GDM1 (cell line): ENCODE data around the gene EEIG1.
"Not testable (repeated sequence)": the region's sequence is repeated elsewhere in the genome, so short reads cannot be mapped to it uniquely, and the experiment has no call there.

Source experiments
- DNase-seq: peaks from one replicate; lab custom pipeline; 2025; lab: John Stamatoyannopoulos, UW

EEIG1 gene

GRCh38 chr9:127980706-127981558 is at the start of gene EEIG1:
Gene EEIG1, minus strand, starts transcription at chr9:127980989. Its CDS starts 852 bp downstream, at chr9:127980137.
- DNase-seq: peak; percentile 95

GRCh38 chr9:128027705-128028104 is 46.9 kb upstream of the EEIG1 start:
- DNase-seq: no peak

- no peak for DNase-seq
Observed at GRCh38 chr9:128026773-128027541, 46.2 kb upstream of the EEIG1 start.

GRCh38 chr9:128026255-128026772 is 45.5 kb upstream of the EEIG1 start:
- peak; percentile 16 for DNase-seq

- no peak for DNase-seq
Observed at GRCh38 chr9:128025736-128026135, 44.9 kb upstream of the EEIG1 start.

GRCh38 chr9:128024761-128025308 is 44.0 kb upstream of the EEIG1 start:
- no peak for DNase-seq

GRCh38 chr9:128023671-128024070 is 42.9 kb upstream of the EEIG1 start:
- not testable (repeated sequence) for DNase-seq

GRCh38 chr9:128022886-128023285 is 42.1 kb upstream of the EEIG1 start:
- no peak for DNase-seq

- no peak for DNase-seq
Observed at GRCh38 chr9:128021098-128021497, 40.3 kb upstream of the EEIG1 start.

- DNase-seq: no peak
Observed at GRCh38 chr9:128020692-128021091, 39.9 kb upstream of the EEIG1 start.

GRCh38 chr9:128015696-128016095 is 34.9 kb upstream of the EEIG1 start:
- no peak for DNase-seq

GRCh38 chr9:128011071-128011817 is 30.5 kb upstream of the EEIG1 start:
- peak; percentile 28 for DNase-seq

- DNase-seq: no peak
Observed at GRCh38 chr9:128009639-128010038, 28.9 kb upstream of the EEIG1 start.

- no peak for DNase-seq
Observed at GRCh38 chr9:128008171-128008570, 27.4 kb upstream of the EEIG1 start.

- DNase-seq: peak; percentile 83
Observed at GRCh38 chr9:128007566-128008138, 26.9 kb upstream of the EEIG1 start.

GRCh38 chr9:128006332-128006996 is 25.7 kb upstream of the EEIG1 start:
- DNase-seq: no peak

GRCh38 chr9:128005923-128006322 is 25.1 kb upstream of the EEIG1 start:
- no peak for DNase-seq

- DNase-seq: no peak
Observed at GRCh38 chr9:128003966-128004604, 23.3 kb upstream of the EEIG1 start.

- DNase-seq: no peak
Observed at GRCh38 chr9:128002959-128003358, 22.2 kb upstream of the EEIG1 start.

- no peak for DNase-seq
Observed at GRCh38 chr9:128001779-128002298, 21.1 kb upstream of the EEIG1 start.
